CD4-positive, alpha-beta T cell treated with Interleukin-4 for 1 hour (primary cell): ENCODE data around the gene MORN4.
A peak's percentile ranks its signal among the peaks of the same experiment; 100 is the strongest.
"Not testable (repeated sequence)": the region's sequence is repeated elsewhere in the genome, so short reads cannot be mapped to it uniquely, and the experiment has no call there.

ENCODE experiments used
- DNase-seq, 2 donors: peaks; one replicate each; pipeline ENCODE4 v3.0.0-alpha.2; 2020 to 2022

Gene MORN4

DNA sequence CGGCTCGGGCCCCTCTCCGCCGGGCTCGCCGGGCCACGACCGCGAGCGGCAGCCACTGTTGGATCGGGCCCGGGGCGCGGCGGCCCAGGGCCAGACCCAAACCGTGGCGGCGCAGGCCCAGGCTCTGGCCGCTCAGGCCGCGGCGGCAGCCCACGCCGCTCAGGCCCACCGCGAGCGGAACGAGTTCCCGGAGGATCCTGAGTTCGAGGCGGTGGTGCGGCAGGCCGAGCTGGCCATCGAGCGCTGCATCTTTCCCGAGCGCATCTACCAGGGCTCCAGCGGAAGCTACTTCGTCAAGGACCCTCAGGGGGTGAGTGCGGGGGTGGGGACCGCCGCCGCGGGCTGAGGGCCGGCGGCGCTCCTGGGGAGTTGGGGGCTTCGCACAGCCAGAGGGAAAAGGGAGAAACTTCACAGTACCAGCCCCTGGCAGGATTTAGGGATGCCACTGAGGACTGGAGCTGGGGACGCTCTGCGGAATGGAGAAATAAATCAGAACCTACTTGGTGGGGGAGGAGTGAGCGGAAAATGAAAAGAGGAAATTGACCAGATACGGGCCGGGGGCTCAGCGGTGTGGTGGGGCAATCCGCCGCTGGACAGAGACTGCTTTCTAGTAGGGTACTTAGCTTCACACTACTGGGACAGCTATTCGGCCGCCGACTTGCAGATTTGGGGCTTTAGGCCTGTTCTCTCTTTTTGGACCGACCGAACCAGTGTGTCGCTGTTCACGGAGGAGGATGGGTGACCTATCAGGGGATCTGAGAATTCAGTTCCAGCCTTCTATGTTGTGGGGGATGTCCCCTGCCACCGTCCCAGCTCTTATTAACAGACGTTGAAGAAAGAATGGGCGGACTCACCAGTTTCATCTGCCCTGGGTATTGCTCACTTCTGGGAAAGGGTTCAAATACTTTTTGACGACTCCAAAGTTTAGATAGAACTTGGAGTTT is 7.8 kb upstream of the MORN4 start:
- peak; percentile 21 to 33 for DNase-seq

DNA sequence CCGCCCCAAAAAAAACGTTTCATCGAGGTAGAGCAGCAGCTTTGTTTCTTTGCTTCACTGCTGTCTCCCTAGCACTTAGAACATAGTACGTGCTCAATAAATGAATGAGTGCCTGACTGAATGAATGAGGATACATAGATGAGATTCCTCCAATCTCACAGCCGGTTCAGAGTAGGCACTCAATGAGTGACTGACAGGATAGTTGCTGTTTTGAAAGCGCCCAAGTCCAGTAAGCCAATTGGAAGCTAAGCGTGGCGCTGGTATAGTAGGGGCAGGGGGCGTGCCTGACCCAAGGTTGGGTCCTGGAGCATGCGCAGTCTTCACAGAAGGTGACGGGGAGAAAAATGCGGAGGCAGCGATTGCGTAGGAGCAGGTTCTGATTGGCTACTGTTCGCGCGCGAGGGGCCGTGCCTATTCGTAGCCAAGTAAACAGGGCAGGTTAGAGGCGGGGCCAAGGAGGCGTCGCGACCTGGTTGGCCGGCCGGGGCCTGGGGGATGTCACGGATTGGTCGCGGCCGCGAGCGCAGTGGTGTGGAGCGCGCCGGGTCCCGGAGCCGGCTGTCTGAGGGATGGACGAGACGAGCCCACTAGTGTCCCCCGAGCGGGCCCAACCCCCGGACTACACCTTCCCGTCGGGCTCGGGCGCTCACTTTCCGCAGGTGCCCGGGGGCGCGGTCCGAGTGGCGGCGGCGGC is 7.0 kb upstream of the MORN4 start, which contains the start of gene PI4K2A:
TSS of gene PI4K2A (plus strand) at position 498 of the 694 bp plus-strand sequence. CDS start at position 570, 72 bp downstream.
- peak; percentile 99 to 100 for DNase-seq

GRCh38 chr10:97639090-97639489 is 5.8 kb upstream of the MORN4 start:
- DNase-seq: not testable (repeated sequence)

DNA sequence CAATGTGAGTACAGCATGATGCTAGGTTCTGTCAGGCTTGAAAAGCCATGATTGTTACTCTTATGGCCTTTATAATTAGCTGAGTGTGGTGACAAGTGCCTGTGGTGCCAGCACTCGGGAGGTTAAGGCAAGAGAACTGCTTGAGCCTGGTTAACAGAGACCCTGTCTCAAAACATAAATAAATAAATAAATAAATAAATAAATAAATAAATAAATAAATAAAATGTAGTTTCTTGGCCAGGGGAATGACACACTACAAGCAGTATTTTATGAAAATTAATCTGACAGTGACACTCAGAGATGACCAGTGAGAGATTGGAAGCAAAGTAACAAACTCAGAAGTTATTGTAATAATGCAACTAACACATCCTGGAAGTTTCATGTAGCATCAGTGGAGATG is 2.3 kb upstream of the MORN4 start:
- DNase-seq: no peak

- DNase-seq: peak; percentile 14 to 32
Observed at GRCh38 chr10:97633921-97634320, 621 bp upstream of the MORN4 start.

DNA sequence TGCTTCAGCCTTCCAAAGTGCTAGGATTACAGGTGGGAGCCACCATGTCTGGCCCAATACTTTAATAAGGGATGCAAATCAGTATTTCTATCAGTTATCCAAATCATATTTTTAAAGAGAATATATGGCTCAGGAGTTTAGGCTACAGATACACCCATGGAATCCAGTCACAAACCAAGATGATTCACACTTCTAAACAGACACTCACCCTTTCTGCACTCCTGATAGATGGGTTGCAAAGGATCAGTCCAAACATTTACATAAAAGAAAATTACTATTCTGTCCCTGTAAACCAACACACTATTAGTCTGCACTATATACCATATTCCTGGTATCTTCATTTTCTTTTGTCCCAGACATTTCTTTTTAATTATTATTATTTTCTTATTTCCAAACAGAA is 2.2 kb downstream of the MORN4 start:
- DNase-seq: no peak

DNA sequence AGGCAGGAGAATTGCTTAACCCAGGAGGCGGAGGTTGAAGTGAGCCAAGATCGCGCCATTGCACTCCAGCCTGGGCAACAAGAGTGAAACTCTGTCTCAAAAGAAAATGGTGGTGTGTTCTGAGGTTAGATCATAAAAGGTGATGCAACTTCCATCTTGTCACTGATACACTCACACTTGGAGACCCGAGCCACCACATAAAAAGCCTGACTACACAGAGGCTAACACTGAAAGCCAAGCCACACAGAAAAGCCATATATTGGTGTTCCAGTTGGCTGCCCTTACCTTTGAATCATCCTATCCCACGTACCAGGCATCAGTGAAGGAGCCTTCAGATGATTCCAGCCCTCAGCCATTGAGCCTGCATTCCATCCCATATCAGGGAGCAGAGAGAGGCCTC is 4.0 kb downstream of the MORN4 start:
- no peak for DNase-seq

- no peak for DNase-seq
Observed at GRCh38 chr10:97628228-97628627, 5.1 kb downstream of the MORN4 start.

GRCh38 chr10:97627731-97628130 is 5.6 kb downstream of the MORN4 start:
- DNase-seq: no peak

- DNase-seq: no peak
Observed at GRCh38 chr10:97623277-97623676, 10.0 kb downstream of the MORN4 start.

- DNase-seq: no peak
Observed at GRCh38 chr10:97618733-97619132, 14.6 kb downstream of the MORN4 start.

DNA sequence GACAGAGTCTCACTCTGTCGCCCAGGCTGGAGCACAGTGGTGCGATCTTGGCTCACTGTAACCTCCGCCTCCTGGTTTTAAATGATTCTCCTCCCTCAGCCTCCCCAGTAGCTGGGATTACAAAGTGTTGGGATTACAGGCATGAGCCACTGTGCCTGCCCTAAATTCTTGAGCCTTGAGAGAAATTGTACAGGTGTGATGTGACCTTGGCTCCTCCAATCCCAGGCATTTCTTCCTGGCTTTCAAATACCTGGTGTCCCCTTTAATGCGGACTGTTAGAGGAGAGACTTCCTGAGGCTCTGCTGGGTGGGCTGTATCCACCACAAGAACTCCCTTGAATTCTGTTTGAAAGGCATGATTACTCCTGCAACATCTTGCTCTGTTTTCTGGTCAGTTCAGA is 15.0 kb downstream of the MORN4 start:
- DNase-seq: no peak

GRCh38 chr10:97612386-97612785 is 20.9 kb downstream of the MORN4 start:
- no peak for DNase-seq

- no peak for DNase-seq
Observed at GRCh38 chr10:97611473-97611872, 21.8 kb downstream of the MORN4 start.

DNA sequence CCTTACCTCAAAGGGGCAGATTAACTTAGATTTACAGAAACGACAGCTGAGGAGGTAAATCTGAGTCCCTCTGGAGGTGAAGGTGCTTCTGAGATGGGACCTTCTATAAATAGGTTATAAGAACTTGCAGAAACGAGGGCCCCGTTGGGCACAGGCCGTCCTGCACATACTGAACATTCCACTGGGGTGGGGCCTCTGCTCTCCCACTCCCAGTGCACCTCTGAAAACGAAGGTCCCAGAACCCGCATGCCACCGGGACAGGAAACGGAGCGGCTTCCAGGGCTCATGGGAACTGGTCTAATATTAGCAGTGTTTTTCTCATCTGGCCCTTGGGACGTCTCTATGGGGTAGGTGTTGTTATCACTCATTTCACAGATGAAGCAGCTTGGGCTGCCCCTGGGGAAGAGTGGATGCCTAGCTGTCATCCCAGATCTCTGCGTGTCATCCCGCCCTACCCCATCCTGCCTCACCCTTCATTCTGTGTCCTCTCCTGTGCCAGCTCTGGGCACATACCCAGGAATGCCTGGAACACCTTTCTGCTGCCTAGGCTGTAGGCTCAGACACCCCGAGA is 24.2 kb downstream of the MORN4 start:
- no peak for DNase-seq

GRCh38 chr10:97607095-97607636 is 26.1 kb downstream of the MORN4 start:
- no peak for DNase-seq

GRCh38 chr10:97601268-97602215 is 31.8 kb downstream of the MORN4 start:
- no peak for DNase-seq

GRCh38 chr10:97600616-97601015 is 32.7 kb downstream of the MORN4 start:
- no peak for DNase-seq

- no peak for DNase-seq
Observed at GRCh38 chr10:97599272-97599619, 34.1 kb downstream of the MORN4 start.

GRCh38 chr10:97598407-97599271 is 34.7 kb downstream of the MORN4 start:
- DNase-seq: no peak

GRCh38 chr10:97597778-97598177 is 35.5 kb downstream of the MORN4 start:
- no peak for DNase-seq
